Measurements from ENCODE around the gene GOLGA6L7. TPM values are rescaled to one million over a fixed set of nuclear protein-coding genes. Genes with fewer than 3 reads are reported as not detected.
"Not testable (repeated sequence)": the region's sequence is repeated elsewhere in the genome, so short reads cannot be mapped to it uniquely, and the experiment has no call there.

Gene GOLGA6L7, protein sequence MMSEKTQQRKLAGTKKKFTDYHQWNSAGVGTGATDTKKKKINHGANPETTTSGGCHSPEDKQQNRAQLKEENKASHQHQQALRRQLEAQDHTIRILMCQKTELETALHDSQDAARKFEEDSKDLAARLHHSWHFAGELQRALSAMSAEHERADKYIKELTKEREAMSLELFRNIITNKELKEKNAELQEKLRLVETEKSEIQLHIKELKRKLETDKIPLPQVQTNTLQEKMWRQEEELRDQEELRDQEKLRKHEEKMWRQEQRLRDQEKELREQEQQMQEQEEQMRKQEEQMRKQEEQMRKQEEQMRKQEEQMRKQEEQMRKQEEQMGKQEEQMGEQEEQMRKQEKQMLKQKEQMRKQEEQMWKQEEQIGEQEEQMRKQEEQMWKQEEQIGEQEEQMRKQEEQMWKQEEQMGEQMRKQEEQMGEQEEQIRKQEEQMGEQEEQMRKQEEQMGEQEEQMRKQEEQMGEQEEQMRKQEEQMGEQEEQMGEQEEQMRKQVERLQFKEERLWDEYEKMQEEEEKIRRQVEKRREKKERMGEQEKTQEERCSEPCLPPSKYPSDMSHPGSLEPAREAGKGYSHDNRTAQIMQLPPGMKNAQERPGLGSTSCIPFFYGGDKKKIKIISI
- not detected for total RNA-seq
- not detected for total RNA-seq (2013)
- total RNA-seq: 0 to 0.17 (median 0) reads per million in 29 experiments

DNA sequence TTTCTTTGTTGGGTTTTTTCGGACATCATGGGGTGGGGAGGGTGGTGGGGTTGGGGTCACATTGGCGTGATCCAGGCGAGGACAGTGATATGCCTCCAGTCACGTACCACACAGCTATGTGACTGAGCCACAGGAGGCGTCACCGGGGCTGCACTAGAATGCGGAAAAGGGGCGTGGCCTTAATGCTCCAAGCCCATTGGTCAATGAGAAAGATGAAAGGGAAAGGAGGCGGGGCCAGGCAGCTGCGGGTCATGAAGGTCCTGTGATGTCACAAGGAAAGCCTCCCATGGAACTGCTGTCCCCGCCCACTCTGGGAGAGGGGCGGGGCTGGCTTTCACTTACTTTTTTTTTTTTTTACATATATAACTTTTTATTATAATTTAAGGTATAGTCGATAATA lies at the start of gene GOLGA6L7:
Gene GOLGA6L7, minus strand, starts transcription at position 124 of the 400 bp plus-strand sequence. Its CDS starts 95 bp downstream, at position 29.
- peaks cover 5 to 14% (median 7%) of the 10 kb centered on the region in 3 donors for H3K4me1 Mint-ChIP-seq
- H3K4me1 ChIP-seq (ENCODE audit: control insufficient read depth in 1 of 2, extremely low read depth in 1 of 2, insufficient read depth in 2 of 2, low read length in 2 of 2); ATAC-seq (replicated peaks in 1 of 4); H3K27me3 ChIP-seq (replicated peaks in 1 of 2; ENCODE audit: control insufficient read depth in 2 of 2, extremely low read depth in 1 of 2, insufficient read depth in 2 of 2, low read length in 1 of 2); CTCF ChIA-PET; H3K27me3 Mint-ChIP-seq; H3K4me3 Mint-ChIP-seq; H3K36me3 ChIP-seq (ENCODE audit: control insufficient read depth in 2 of 2, extremely low read depth in 1 of 2, insufficient read depth in 1 of 2, low read length in 1 of 2); H3K9me3 Mint-ChIP-seq; H3K36me3 Mint-ChIP-seq; H3K9me3 ChIP-seq; H3K27ac Mint-ChIP-seq; POLR2A ChIA-PET; H3K4me3 ChIP-seq (ENCODE audit: control insufficient read depth in 1 of 2, extremely low read depth in 1 of 2, low read length in 1 of 2); H3K27ac ChIP-seq (ENCODE audit: low read length): not testable (repeated sequence)
- DNase-seq: peak in 3 of 35 experiments; percentile 2
- WGBS (ENCODE audit: insufficient coverage): 93% methylated on average over 8 of the region's 13 CpGs

DNA sequence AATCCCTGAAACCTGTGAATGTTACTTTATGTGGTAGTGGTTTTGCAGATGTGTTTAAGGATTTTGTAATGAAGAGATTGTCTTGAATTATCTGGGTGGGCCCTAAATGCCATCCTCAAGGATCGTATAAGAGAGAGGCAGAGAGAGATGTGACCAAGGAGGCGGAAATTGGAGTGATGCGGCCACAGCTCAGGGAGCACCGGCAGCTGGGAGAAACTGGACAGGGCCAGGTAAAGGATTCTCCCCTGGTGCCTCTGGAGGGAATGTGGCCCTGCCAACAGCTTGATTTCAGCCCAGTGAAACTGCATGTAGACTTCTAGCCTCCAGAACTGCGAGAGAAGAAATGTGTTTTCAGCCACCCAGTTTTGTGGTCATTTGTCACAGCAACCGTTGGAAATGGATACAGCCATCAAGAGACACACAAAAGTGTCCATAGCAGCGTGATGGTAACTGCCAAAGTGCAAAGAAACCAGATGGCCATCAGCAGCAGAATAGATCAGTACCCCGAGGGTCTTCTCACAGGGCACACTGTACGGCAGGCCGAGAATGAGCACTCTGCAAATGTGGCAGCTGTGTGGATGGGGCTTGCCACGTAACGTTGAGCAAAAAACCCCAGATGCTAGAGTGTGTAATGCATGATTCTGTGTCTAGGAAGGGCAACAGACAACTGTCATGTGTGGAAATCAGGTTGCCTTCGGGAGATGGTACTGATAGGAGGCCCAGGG lies 49.6 kb upstream of the GOLGA6L7 start:
- H3K4me3 ChIP-seq (ENCODE audit: control insufficient read depth in 1 of 2, extremely low read depth in 1 of 2, low read length in 1 of 2): no peak overlapping the region
- H3K4me1 ChIP-seq (ENCODE audit: control insufficient read depth in 1 of 2, extremely low read depth in 1 of 2, insufficient read depth in 2 of 2, low read length in 2 of 2): peaks cover 0 to 56% of the 10 kb centered on the region in 2 experiments
- peak overlapping the region in 1 of 2 donors; percentile 78 for H3K27ac Mint-ChIP-seq
- CTCF ChIA-PET: no interaction called here
- H3K27me3 ChIP-seq (replicated peaks in 1 of 2; ENCODE audit: control insufficient read depth in 2 of 2, extremely low read depth in 1 of 2, insufficient read depth in 2 of 2, low read length in 1 of 2): no peaks in the 10 kb centered on the region
- peaks cover 74 to 79% (median 75%) of the 10 kb centered on the region in 3 donors for H3K4me1 Mint-ChIP-seq
- 86% methylated on average over 13 of the region's 13 CpGs for WGBS (ENCODE audit: insufficient coverage)
- peak overlapping the region in 1 of 3 donors; percentile 2 for H3K4me3 Mint-ChIP-seq
- peaks cover 5% of the 10 kb centered on the region for H3K36me3 Mint-ChIP-seq
- DNase-seq: no peak
- H3K36me3 ChIP-seq (ENCODE audit: control insufficient read depth in 2 of 2, extremely low read depth in 1 of 2, insufficient read depth in 1 of 2, low read length in 1 of 2): peaks cover 0 to 2% of the 10 kb centered on the region in 2 donors
- H3K9me3 Mint-ChIP-seq: no peaks in the 10 kb centered on the region
- no peak for ATAC-seq (replicated peaks in 1 of 4)
- POLR2A ChIA-PET: no interaction called here
- no peaks in the 10 kb centered on the region for H3K27me3 Mint-ChIP-seq
- H3K27ac ChIP-seq (ENCODE audit: low read length): no peak overlapping the region
- H3K9me3 ChIP-seq: no peaks in the 10 kb centered on the region

DNA sequence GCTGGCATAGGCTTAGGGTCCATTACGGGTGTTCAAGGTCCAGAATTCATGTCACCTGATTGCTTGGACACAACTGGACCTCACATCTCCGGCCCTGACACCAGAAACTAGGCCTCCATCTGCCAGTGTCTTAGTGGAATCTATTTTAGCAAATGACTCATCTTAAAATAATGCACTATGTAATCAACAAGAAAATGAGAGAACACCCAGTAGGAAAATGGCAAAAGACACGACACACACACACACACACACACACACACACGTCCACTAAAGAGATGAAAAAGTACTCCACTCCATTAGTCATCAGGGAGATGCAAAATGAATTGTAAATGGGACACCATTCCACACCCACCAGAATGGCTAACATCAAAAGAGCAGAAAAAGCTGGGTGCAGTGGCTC lies 48.5 kb upstream of the GOLGA6L7 start:
- Mint-ChIP-seq H3K36me3 (peaks cover 5% of the 10 kb centered on the region), H3K27me3 (no peaks in the 10 kb centered on the region), H3K4me3 (no peak overlapping the region), H3K4me1 (peaks cover 74 to 77% (median 76%) of the 10 kb centered on the region in 3 donors), H3K9me3 (no peaks in the 10 kb centered on the region), H3K27ac (peak overlapping the region in 1 of 2 donors; percentile 61)
- Histone ChIP-seq H3K4me1 (ENCODE audit: control insufficient read depth in 1 of 2, extremely low read depth in 1 of 2, insufficient read depth in 2 of 2, low read length in 2 of 2) (peaks cover 0 to 50% of the 10 kb centered on the region in 2 experiments), H3K27ac (ENCODE audit: low read length) (no peak overlapping the region), H3K27me3 (replicated peaks in 1 of 2; ENCODE audit: control insufficient read depth in 2 of 2, extremely low read depth in 1 of 2, insufficient read depth in 2 of 2, low read length in 1 of 2) (no peaks in the 10 kb centered on the region), H3K9me3 (no peaks in the 10 kb centered on the region), H3K36me3 (ENCODE audit: control insufficient read depth in 2 of 2, extremely low read depth in 1 of 2, insufficient read depth in 1 of 2, low read length in 1 of 2) (no peaks in the 10 kb centered on the region), H3K4me3 (ENCODE audit: control insufficient read depth in 1 of 2, extremely low read depth in 1 of 2, low read length in 1 of 2) (no peak overlapping the region)
- DNase-seq (no peak), ATAC-seq (replicated peaks in 1 of 4) (no peak)
- 85% methylated on average over 2 of the region's 4 CpGs for WGBS (ENCODE audit: insufficient coverage)
- CTCF ChIA-PET: no interaction called here
- POLR2A ChIA-PET: no interaction called here

DNA sequence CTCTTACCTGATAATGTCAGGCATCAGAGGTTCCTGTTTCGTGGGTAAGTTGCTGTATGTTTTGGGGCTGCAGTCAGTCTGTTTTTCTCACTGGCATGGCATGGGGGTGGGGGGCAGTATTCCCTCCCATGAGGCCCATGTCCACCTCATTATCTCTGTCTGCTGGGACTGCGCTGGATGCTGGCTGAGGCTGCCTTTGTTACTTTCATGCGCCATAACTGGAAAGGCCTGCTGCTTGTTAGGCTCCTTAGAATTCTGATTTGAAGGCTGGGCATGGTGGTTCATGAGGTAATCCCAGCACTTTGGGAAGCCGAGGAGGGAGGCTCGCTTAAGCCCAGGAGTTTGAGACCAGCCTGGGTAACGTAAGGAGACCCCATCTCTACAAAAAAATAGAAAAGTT lies 47.1 kb upstream of the GOLGA6L7 start:
- no peak overlapping the region for H3K4me3 Mint-ChIP-seq
- Histone ChIP-seq H3K4me1 (ENCODE audit: control insufficient read depth in 1 of 2, extremely low read depth in 1 of 2, insufficient read depth in 2 of 2, low read length in 2 of 2) (peaks cover 8 to 49% of the 10 kb centered on the region in 2 experiments), H3K27ac (ENCODE audit: low read length) (no peak overlapping the region), H3K4me3 (ENCODE audit: control insufficient read depth in 1 of 2, extremely low read depth in 1 of 2, low read length in 1 of 2) (no peak overlapping the region), H3K9me3 (no peaks in the 10 kb centered on the region), H3K36me3 (ENCODE audit: control insufficient read depth in 2 of 2, extremely low read depth in 1 of 2, insufficient read depth in 1 of 2, low read length in 1 of 2) (no peaks in the 10 kb centered on the region), H3K27me3 (replicated peaks in 1 of 2; ENCODE audit: control insufficient read depth in 2 of 2, extremely low read depth in 1 of 2, insufficient read depth in 2 of 2, low read length in 1 of 2) (no peaks in the 10 kb centered on the region)
- CTCF ChIA-PET: no interaction called here
- peak overlapping the region in 1 of 2 donors; percentile 39 for H3K27ac Mint-ChIP-seq
- DNase-seq (no peak), ATAC-seq (replicated peaks in 1 of 4) (no peak)
- H3K27me3 Mint-ChIP-seq: no peaks in the 10 kb centered on the region
- peaks cover 73 to 79% (median 79%) of the 10 kb centered on the region in 3 donors for H3K4me1 Mint-ChIP-seq
- POLR2A ChIA-PET: interaction anchor here in 1 of 2 donors (0.6 kb wide), 1 partner anchor 37 kb away, joined by 3 read pairs; no protein-coding TSS in a partner anchor
- H3K9me3 Mint-ChIP-seq: no peaks in the 10 kb centered on the region
- WGBS (ENCODE audit: insufficient coverage): 98% methylated on average over 5 of the region's 6 CpGs
- peaks cover 5% of the 10 kb centered on the region for H3K36me3 Mint-ChIP-seq

DNA sequence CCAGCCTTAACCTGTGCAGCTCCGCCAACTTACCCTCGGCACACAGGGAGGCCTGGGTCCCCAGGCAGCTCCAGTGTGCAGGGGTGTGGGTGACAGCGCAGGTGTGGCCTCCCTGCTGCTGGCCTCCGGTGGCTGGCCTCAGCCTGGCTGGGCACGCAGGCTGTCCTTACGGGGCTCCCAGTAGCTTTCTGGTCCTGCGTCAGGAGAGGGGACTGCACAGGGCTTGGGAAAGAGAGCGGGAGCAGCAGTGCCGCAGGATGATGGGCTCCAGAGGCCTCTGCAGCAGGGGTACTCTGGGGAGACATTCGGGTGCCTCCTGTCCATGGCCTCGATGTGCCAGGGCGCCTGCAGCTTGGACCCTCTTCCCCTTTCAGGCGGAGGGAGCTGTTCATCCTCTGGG lies 46.7 kb upstream of the GOLGA6L7 start:
- H3K36me3 Mint-ChIP-seq: peaks cover 5% of the 10 kb centered on the region
- H3K27me3 ChIP-seq (replicated peaks in 1 of 2; ENCODE audit: control insufficient read depth in 2 of 2, extremely low read depth in 1 of 2, insufficient read depth in 2 of 2, low read length in 1 of 2): no peaks in the 10 kb centered on the region
- POLR2A ChIA-PET: no interaction called here

DNA sequence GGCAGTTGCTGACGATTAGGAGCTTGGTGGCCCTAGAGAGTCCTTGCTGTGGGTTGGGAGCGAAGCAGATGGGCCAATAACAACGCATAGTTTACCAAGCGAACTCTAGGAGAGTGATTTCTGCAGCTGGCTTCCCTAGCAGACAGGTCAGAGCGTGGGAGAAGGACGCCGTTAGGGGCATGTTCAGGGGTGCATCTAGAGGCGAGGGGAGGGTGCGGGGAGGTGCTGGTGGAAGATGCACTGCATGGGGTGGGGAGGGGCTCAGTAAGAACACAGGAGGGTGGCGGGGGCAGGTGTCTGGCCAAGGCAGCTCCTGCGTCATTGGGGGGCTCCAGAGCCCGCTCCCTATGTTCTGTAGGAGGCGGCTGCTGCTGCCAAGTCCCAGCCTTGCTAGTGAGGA lies 46.2 kb upstream of the GOLGA6L7 start:
- ChIA-PET POLR2A (no interaction called here), CTCF (no interaction called here)
- no peak overlapping the region for H3K4me3 ChIP-seq (ENCODE audit: control insufficient read depth in 1 of 2, extremely low read depth in 1 of 2, low read length in 1 of 2)
- no peaks in the 10 kb centered on the region for H3K36me3 ChIP-seq (ENCODE audit: control insufficient read depth in 2 of 2, extremely low read depth in 1 of 2, insufficient read depth in 1 of 2, low read length in 1 of 2)
- H3K27me3 ChIP-seq (replicated peaks in 1 of 2; ENCODE audit: control insufficient read depth in 2 of 2, extremely low read depth in 1 of 2, insufficient read depth in 2 of 2, low read length in 1 of 2): no peaks in the 10 kb centered on the region
- Mint-ChIP-seq H3K27ac (peak overlapping the region in 1 of 2 donors; percentile 44), H3K36me3 (peaks cover 5% of the 10 kb centered on the region), H3K9me3 (no peaks in the 10 kb centered on the region), H3K4me3 (no peak overlapping the region), H3K4me1 (peaks cover 75 to 81% (median 79%) of the 10 kb centered on the region in 3 donors), H3K27me3 (no peaks in the 10 kb centered on the region)
- WGBS (ENCODE audit: insufficient coverage): 92% methylated on average over 9 of the region's 13 CpGs
- peaks cover 15 to 55% of the 10 kb centered on the region in 2 experiments for H3K4me1 ChIP-seq (ENCODE audit: control insufficient read depth in 1 of 2, extremely low read depth in 1 of 2, insufficient read depth in 2 of 2, low read length in 2 of 2)
- no peak overlapping the region for H3K27ac ChIP-seq (ENCODE audit: low read length)
- no peak for ATAC-seq (replicated peaks in 1 of 4)
- no peaks in the 10 kb centered on the region for H3K9me3 ChIP-seq
- no peak for DNase-seq

More for the DNA sequence above, 46.7 kb upstream of the GOLGA6L7 start:
- no peak overlapping the region for H3K27ac ChIP-seq (ENCODE audit: low read length)
- H3K36me3 ChIP-seq (ENCODE audit: control insufficient read depth in 2 of 2, extremely low read depth in 1 of 2, insufficient read depth in 1 of 2, low read length in 1 of 2): no peaks in the 10 kb centered on the region
- no peaks in the 10 kb centered on the region for H3K9me3 Mint-ChIP-seq
- H3K27me3 Mint-ChIP-seq: no peaks in the 10 kb centered on the region
- no peak overlapping the region for H3K27ac Mint-ChIP-seq
- 90% methylated on average over 10 of the region's 13 CpGs for WGBS (ENCODE audit: insufficient coverage)
- H3K4me1 ChIP-seq (ENCODE audit: control insufficient read depth in 1 of 2, extremely low read depth in 1 of 2, insufficient read depth in 2 of 2, low read length in 2 of 2): peaks cover 9 to 50% of the 10 kb centered on the region in 2 experiments
- ATAC-seq (replicated peaks in 1 of 4) (no peak), DNase-seq (no peak)
- CTCF ChIA-PET: no interaction called here
- H3K4me1 Mint-ChIP-seq: peaks cover 74 to 79% (median 79%) of the 10 kb centered on the region in 3 donors
- no peak overlapping the region for H3K4me3 ChIP-seq (ENCODE audit: control insufficient read depth in 1 of 2, extremely low read depth in 1 of 2, low read length in 1 of 2)
- H3K4me3 Mint-ChIP-seq: no peak overlapping the region
- H3K9me3 ChIP-seq: no peaks in the 10 kb centered on the region

Data from T-cell (primary cell).